ENCODE measurements around the gene MAN1A1.
"Not testable (repeated sequence)": the region's sequence is repeated elsewhere in the genome, so short reads cannot be mapped to it uniquely, and the experiment has no call there.

The MAN1A1 gene

DNA sequence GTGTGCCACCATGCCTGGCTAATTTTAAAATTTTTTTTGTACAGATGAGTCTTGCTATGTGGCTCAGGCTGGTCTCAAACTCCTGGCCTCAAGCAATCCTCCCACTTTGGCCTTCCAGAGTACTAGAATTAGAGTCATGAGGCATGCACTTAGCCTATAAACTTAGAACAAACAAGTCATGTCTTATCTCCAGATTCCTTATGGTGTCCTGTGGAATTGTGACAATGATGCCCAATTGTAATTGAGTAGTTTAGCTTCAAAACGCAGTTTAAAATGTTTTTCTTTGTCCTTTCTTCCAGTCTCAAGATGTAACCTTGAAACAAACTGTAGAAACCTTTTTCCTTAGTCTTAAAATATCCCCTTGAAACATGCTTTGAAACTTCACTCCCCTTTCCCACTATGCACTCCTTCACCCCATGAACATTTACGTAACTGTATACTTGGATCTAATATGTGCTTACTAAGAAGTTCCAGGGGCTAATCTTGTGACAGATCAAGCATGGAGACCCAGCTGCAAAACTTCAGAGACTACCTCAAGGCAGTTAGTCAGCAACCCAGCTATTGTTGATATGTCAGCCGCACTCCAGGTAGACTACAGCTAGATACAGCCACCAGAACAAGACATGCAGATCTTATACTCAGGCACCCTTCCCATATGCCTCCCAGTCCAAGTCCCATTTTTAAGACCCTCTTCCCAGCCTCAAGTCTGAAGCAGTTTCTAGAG, 46.2 kb downstream of the MAN1A1 start:
- DNase-seq (ENCODE audit: low read depth in 2 of 2) = no peak

DNA sequence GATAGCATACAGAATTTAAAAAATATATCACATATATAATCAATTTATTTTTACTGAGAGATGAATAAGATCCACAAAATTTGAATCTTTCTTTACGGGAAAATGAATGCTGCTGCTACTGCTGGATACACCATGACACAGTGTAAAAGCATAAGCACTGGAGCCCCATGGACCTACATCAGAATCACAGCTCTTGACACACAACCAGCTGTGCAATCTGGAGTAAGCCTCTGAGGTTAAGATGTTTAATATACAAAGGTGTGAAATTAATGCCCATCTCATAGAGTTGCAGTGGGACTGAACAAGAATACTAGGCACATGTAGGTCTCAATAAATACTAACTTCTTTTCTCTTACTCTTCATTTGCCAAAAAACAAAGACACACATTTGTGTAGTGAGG, 48.1 kb downstream of the MAN1A1 start:
- DNase-seq (ENCODE audit: low read depth in 2 of 2) = no peak

- DNase-seq (ENCODE audit: low read depth in 2 of 2) = no peak
Observed at GRCh38 chr6:119299694-119300093, 49.9 kb downstream of the MAN1A1 start.

- DNase-seq (ENCODE audit: low read depth in 2 of 2) = no peak
Observed at GRCh38 chr6:119297049-119297448, 52.5 kb downstream of the MAN1A1 start.

- DNase-seq (ENCODE audit: low read depth in 2 of 2) = no peak
Observed at GRCh38 chr6:119296036-119297035, 53.2 kb downstream of the MAN1A1 start.

DNA sequence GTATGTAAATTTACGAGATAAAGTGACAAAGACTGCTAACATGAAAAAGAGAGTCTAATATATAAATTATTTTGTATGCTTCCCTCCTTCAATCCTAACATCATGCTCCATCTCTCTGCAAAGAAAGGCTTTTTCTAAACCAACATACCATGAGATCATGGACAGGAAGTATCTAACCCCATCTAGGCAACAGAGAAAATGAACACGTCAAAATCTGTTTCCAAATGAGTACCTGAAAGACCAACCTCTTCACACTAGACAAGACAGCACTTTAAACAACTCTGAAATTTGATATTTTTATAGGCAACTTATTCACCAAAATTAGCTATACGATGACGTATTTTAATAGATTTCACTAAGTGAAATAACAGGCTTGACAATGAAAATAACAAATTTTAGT, 54.6 kb downstream of the MAN1A1 start:
- no peak for DNase-seq (ENCODE audit: low read depth in 2 of 2)

DNA sequence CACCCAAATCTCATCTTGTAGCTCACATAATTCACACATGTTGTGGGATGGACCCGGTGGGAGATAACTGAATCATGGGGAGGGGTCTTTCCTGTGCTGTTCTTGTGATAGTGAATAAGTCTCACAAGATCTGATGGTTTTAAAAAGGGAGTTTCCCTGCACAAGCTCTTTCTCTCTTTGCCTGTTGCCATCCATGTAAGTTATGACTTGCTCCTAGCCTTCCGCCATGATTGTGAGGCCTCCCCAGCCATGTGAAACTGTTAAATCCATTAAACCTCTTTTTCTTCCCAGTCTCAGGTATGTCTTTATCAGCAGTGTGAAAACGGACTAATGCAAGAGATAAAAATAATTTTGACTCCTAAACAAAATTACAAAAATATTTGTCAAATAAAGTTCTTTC, 58.5 kb downstream of the MAN1A1 start:
- not testable (repeated sequence) for DNase-seq (ENCODE audit: low read depth in 2 of 2)

DNA sequence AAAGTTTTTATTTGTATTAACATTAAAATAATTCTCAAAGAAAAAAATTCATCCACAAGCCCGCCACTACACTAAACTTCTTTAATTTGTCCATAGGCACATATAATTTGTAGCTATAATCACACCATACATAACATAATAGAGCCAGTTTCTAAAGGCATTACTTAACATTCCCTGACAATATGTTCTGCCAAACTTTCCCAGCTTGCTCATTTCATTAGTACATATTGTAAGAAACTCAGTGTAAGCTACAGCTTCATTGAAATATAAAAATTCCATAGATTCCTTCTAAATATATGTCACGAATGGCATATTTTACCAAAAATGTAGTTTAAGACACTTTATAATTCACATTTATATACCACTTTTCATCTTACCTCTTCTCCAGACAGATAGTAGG, 59.3 kb downstream of the MAN1A1 start:
- no peak for DNase-seq (ENCODE audit: low read depth in 2 of 2)

GRCh38 chr6:119289651-119290050, 59.9 kb downstream of the MAN1A1 start:
- no peak for DNase-seq (ENCODE audit: low read depth in 2 of 2)

DNA sequence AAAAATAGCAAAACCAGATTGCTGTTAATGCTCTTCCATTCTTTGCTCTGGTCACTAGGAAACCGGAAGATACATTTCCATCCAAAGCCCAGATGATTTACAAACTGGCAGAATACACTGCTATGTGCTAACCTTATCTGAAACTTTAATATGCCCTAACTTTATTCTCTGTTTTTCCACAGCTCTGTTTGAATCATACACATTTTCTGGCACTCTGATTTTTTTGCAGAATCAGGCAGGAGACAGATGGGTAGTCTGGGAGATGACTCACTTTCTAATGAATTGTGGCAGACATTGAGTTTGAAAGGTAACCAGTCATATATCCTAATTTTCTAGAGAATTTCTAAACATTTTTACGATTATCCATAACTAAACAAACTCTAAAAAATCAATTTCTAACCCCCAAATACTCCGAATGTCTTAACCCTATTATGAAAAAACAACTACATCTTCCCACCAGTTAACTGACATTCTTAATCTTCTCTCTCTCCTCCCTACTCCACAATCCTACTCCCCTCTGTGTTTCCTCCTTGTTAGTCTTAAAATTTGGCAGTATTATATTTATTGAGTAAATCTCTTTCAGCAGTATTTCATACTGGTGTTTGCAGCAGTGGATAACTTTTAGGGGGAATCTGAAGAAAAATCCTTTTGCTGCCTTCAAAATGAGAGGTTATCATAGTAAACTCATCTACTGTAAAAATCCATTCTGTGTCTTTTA, 63.5 kb downstream of the MAN1A1 start:
- DNase-seq (ENCODE audit: low read depth in 2 of 2) = no peak

DNA sequence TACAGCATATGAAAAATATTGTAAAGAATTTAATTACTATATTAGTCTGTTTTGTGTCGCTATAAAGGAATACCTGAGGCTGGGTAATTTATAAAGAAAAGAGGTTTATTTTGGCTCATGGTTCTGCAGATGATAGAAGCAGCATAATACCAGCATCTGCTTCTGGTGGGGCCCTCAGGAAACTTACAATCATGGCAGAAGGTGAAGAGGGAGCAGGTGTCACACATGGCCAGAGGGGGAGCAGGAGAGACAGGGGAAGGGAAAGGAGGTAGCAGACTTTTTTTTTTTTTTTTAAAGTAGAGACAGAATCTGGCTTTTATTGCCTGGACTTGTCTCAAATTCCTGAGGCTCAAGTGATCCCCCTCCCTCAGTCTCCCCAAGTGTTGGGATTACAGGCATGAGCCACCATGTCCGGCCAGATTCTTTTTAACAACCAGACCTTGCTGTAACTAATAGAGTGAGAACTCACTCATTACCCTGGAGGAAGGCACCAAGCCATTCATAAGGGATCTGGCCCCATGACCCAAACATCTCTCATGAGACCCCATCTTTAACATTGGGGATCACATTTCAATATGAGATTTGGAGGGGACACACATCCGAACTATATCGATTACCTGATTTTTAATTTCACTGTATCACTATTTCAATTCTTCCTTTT, 64.6 kb downstream of the MAN1A1 start:
- no peak for DNase-seq (ENCODE audit: low read depth in 2 of 2)

DNA sequence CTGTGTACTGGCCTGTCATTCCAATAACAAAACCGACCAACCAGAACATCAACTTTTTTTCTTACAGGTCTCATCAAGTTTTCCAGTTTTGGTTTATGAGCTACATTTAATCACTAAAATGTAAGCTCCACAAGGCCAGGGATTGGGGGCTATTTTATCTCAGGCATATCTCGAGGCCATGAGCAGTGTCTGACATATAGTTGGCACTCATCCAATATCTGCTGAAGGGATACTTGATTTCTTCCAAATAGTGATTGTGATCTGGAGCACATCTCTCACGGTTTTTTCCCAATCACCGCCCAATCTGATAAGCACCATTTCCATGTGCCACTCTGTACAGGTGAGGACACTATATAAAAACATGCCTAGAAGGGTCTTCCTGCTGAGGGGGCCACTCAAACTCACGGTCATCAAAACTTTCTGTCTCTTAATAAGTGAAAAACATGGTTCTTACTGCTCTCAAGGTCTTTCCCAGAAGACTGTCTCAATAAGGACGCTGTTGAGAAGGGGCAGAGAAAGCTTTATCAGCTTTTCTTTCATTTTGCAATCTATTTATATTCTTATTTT, 65.5 kb downstream of the MAN1A1 start:
- DNase-seq (ENCODE audit: low read depth in 2 of 2) = no peak

- no peak for DNase-seq (ENCODE audit: low read depth in 2 of 2)
Observed at GRCh38 chr6:119283214-119283613, 66.3 kb downstream of the MAN1A1 start.

DNA sequence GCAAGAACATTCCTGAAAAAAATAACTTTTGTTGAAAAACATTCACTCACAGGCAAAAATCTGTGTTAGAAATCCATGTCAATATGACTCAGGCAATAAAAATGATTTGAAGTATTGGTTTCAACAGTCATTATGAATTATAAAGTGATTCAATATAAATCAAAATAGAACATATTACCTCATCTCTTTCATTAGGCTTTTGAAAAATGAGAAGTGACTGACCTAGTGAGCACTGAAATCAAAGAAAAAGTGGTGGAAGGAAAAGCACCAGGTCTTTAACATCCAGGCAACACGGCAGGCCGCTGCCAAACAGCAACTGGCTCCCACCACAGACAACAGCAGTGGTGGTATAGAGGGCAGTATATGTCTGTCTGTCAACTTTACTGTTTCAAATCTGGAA, 68.9 kb downstream of the MAN1A1 start:
- DNase-seq (ENCODE audit: low read depth in 2 of 2) = no peak

DNA sequence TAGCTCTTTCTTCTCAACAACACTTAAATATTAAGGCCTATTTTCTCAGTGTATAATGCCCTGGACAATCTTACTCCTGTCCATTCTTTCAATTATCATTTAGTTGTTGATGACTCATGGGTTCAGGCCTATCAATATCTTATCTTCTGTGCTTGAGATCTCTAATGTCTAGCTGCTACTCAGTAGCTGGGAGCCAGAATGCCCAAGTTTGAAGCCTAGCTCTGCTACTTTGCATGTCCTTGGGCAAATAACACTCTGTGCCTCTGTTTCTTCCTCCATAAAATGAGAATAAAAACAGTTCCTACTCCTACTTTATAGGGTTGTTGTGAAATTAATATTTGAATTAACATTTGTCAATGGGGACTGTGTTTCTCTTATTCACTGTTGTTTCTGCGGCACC, 69.5 kb downstream of the MAN1A1 start:
- no peak for DNase-seq (ENCODE audit: low read depth in 2 of 2)

DNA sequence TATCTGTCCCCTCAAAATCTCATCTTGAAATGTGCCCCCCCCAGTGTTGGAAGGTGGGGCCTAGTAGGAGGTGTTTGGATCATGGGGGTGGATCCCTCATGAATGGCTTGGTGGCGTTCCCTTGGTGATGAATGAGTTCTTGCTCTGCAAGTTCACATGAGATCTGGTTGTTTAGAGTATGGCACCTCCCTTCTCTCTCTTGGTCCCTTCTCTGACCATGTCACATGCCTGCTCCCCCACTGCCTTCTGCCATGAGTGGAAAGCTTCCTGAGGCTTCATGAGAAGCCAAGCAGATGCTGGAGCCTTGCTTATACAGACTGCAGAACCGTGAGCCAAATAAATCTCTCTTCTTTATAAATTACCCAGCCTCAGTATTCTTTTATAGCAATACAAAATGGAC, 70.9 kb downstream of the MAN1A1 start:
- DNase-seq (ENCODE audit: low read depth in 2 of 2) = no peak

GRCh38 chr6:119277052-119277451, 72.5 kb downstream of the MAN1A1 start:
- no peak for DNase-seq (ENCODE audit: low read depth in 2 of 2)

GRCh38 chr6:119276211-119276610, 73.3 kb downstream of the MAN1A1 start:
- no peak for DNase-seq (ENCODE audit: low read depth in 2 of 2)

- no peak for DNase-seq (ENCODE audit: low read depth in 2 of 2)
Observed at GRCh38 chr6:119274197-119274595, 75.4 kb downstream of the MAN1A1 start.

GRCh38 chr6:119273272-119274196, 76.0 kb downstream of the MAN1A1 start:
- DNase-seq (ENCODE audit: low read depth in 2 of 2) = no peak
